K562 treated with DMSO at 1 percent for 48 hours (cell line): Measurements from ENCODE around the gene IL26. TPM values are rescaled to one million over a fixed set of nuclear protein-coding genes. Genes with fewer than 3 reads are reported as not detected.

Experiments used
- total RNA-seq: library from RNA; unstranded; fragments of 300-600 nt; gene quantifications from 2 replicates; pipeline ENCODE4 v1.2.3, GENCODE V29; 2022; ENCODE audit warnings: low replicate concordance; ENCODE audit errors: extremely low read depth

The IL26 gene, protein sequence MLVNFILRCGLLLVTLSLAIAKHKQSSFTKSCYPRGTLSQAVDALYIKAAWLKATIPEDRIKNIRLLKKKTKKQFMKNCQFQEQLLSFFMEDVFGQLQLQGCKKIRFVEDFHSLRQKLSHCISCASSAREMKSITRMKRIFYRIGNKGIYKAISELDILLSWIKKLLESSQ
- not detected in 2 replicates for total RNA-seq

DNA sequence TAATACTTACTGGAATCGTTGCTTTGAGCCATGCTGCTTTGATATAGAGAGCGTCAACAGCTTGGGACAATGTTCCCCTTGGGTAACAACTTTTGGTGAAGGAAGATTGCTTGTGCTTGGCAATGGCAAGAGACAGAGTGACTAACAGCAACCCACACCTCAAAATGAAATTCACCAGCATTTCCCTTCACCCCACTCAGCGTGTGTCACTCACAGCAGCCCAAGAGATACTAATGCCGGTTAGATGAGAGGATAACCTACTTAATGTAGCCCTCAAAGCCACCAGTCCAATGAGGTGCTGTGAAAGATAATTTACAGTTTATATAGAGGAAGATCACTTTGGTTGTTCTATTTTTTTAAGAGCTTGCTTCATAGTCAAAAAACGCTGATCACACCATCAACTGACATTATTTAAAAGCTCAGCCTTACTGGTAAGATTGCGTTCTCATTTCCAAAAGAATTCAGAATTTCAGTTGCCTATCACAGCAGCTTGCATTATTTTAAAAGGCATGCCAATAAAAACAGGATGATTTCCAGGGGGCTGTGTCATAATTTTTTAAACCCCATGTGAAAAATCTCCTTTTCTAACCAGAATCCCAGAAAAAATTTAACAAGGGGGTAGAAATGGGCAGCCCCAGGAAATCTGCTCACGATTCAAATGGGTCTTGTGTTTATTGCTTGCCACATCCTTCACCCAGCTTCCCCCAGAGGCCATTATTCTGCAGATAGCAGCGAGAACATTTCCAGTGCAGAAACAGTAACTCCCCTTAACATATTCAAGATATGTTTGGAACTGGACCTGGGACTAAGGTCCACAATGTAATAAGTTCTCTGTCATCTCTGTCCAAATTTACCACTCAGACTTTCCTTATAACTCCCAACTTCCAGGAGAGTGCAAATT, at the start of gene IL26:
IL26 (minus strand) TSS at position 235 of the 901 bp plus-strand sequence; CDS start at position 181, 54 bp downstream.

DNA sequence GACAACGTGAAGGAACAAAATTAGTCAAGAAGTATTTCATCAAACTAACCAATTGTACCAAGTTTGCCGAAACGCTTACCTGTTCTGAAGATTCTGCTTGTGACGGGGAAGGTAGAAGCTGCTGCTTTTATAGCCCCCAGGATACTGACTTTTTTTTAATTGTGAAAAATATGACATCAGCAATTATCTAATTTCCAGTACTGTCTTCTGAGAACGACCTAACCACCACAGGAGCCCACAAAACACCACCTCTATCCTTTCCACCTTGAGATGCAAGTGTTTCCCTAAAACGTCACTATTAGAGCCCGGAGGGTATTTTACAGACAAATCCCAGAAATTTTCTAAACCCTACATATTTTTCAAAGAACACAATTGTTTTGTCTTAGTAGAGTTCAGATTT, 27.9 kb upstream of the IL26 start, which contains the start of gene IL22:
IL22 (minus strand) TSS at position 101 of the 400 bp plus-strand sequence. CDS start 156 bp downstream, outside the sequence.

DNA sequence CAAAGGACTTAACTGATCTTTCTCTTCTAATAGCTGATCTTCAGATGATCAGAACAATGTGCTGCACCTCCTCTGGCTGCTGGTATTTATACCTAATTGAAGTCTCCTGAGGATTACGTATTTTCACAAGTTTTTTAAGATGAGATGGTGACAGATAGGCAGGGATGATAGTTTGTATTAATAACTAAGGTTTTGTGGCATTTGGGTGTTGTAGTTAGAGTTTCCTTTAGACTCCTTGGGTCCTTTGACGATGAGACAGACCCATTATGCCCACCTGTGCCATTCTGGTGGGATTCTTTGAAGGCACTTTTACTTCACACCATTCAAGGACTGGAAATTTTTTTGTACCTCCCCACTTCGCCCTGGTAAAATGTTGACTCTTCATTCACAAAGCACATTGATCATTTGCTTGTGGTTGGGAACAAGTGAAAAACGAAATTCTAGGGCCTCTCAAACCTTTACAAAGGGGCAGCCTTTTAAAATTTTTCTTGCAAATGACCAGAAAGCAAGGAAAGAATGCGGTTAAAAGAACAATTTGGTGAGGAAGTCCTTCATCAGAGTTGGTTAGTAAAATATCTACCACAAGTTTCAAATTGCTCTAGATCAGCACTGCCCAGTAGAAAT, 65.8 kb downstream of the IL26 start, which contains the start of gene IFNG:
IFNG (minus strand) TSS at position 60 of the 624 bp plus-strand sequence. CDS start 125 bp downstream, outside the sequence.

Other genes starting within 250 kb of the IL26 start
- not detected in 2 replicates for gene IFNG-AS1, start 236.4 kb downstream of the IL26 start, total RNA-seq
- not detected in 2 replicates for gene IFNG, start 66.1 kb downstream of the IL26 start, total RNA-seq
- not detected in 2 replicates for gene IL22, start 27.8 kb upstream of the IL26 start, total RNA-seq
- not detected in 2 replicates for gene MDM1, start 106.6 kb upstream of the IL26 start, total RNA-seq